RWPE2 (cell line): Measurements from ENCODE around the gene ARSD.
"Not testable (repeated sequence)": the region's sequence is repeated elsewhere in the genome, so short reads cannot be mapped to it uniquely, and the experiment has no call there.

ENCODE experiments used
- ATAC-seq: fragments of 200-7000 bp; cut with Tn5 transposase; 3 replicates; pipeline ENCODE4 v1.9.1; 2021; ENCODE audit warnings: low read depth
- DNase-seq: peaks from one replicate; pipeline ENCODE4 v3.0.0-alpha.2; 2020; ENCODE audit warnings: low spot score
- H3K27ac ChIP-seq: fragments of 450-650 bp; 2 replicates; pipeline ENCODE4 v1.5.1; 2017; ENCODE audit warnings: mild to moderate bottlenecking; ENCODE audit not compliant: poor library complexity, severe bottlenecking
- H3K27me3 ChIP-seq: fragments of 250-450 bp; sonication (Bioruptor Pico); 2 replicates; pipeline ENCODE4 v1.5.1; 2021; ENCODE audit warnings: mild to moderate bottlenecking, moderate library complexity; ENCODE audit not compliant: insufficient read depth, poor library complexity, severe bottlenecking
- H3K36me3 ChIP-seq: fragments of 250-450 bp; sonication (Bioruptor Pico); 2 replicates; pipeline ENCODE4 v1.5.1; 2020; ENCODE audit warnings: low read depth, mild to moderate bottlenecking, moderate library complexity
- H3K4me1 ChIP-seq: fragments of 250-450 bp; sonication (Bioruptor Pico); 2 replicates; pipeline ENCODE4 v1.5.1; 2021; ENCODE audit warnings: mild to moderate bottlenecking, moderate library complexity; ENCODE audit not compliant: insufficient read depth, poor library complexity, severe bottlenecking
- H3K4me3 ChIP-seq: fragments of 250-450 bp; sonication (Bioruptor Pico); 2 replicates; pipeline ENCODE4 v1.5.1; 2021; ENCODE audit warnings: mild to moderate bottlenecking, moderate library complexity; ENCODE audit not compliant: severe bottlenecking
- H3K9me3 ChIP-seq: fragments of 250-450 bp; sonication (Bioruptor Pico); 2 replicates; pipeline ENCODE4 v1.5.1; 2021; ENCODE audit warnings: mild to moderate bottlenecking, moderate library complexity; ENCODE audit not compliant: severe bottlenecking
- TF ChIP-seq, protein P1 (sequence below): fragments of 450-650 bp; IDR thresholded peaks from one replicate; pipeline ENCODE4 v1.5.1; 2017; ENCODE audit warnings: mild to moderate bottlenecking, moderate library complexity; ENCODE audit not compliant: poor library complexity, severe bottlenecking

Gene ARSD

GRCh38 chrX:2928583-2929434 lies at the start of gene ARSD:
TSS of gene ARSD (minus strand) at chrX:2929339. CDS start at chrX:2929275, 64 bp downstream.
- TF ChIP-seq, protein P1, sequence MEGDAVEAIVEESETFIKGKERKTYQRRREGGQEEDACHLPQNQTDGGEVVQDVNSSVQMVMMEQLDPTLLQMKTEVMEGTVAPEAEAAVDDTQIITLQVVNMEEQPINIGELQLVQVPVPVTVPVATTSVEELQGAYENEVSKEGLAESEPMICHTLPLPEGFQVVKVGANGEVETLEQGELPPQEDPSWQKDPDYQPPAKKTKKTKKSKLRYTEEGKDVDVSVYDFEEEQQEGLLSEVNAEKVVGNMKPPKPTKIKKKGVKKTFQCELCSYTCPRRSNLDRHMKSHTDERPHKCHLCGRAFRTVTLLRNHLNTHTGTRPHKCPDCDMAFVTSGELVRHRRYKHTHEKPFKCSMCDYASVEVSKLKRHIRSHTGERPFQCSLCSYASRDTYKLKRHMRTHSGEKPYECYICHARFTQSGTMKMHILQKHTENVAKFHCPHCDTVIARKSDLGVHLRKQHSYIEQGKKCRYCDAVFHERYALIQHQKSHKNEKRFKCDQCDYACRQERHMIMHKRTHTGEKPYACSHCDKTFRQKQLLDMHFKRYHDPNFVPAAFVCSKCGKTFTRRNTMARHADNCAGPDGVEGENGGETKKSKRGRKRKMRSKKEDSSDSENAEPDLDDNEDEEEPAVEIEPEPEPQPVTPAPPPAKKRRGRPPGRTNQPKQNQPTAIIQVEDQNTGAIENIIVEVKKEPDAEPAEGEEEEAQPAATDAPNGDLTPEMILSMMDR = no peak
- H3K9me3 ChIP-seq = no peaks in the 10 kb centered on the region
- no peaks in the 10 kb centered on the region for H3K4me1 ChIP-seq
- peak within 1 kb of the TSS; percentile 49 for H3K27ac ChIP-seq
- DNase-seq (peak; percentile 71), ATAC-seq (peak; percentile 88)
- H3K36me3 ChIP-seq = no peaks in the 10 kb centered on the region
- H3K4me3 ChIP-seq = peak within 1 kb of the TSS; percentile 65
- no peaks in the 10 kb centered on the region for H3K27me3 ChIP-seq

DNA sequence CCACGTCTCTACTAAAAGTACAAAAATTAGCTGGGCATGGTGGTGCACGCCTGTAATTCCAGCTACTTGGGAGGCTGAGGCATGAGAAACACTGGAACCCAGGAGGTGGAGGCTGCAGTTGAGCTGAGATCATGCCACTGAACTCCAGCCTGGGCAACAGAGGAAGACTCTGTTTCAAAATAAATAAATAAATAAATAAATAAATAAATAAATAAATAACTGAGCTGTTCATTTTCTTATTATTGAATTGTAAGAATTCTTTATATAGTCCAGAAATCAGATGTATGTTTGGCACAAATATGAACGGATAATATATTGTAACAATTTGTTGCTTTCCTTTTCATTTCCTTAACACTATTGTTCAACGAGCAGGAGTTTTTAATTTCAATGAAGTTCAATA lies 49.5 kb upstream of the ARSD start:
- ATAC-seq, H3K4me3 ChIP-seq, H3K9me3 ChIP-seq, H3K27me3 ChIP-seq, H3K4me1 ChIP-seq, H3K27ac ChIP-seq, H3K36me3 ChIP-seq, DNase-seq: not testable (repeated sequence)

- TF ChIP-seq, protein P1 = no peak
- ATAC-seq = no peak
- DNase-seq = no peak
These were observed 45.8 kb upstream of the ARSD start for GRCh38 chrX:2974961-2975360.

GRCh38 chrX:2972391-2972790 lies 43.3 kb upstream of the ARSD start:
- H3K27me3 ChIP-seq = no peaks in the 10 kb centered on the region
- no peak for ATAC-seq
- no peaks in the 10 kb centered on the region for H3K9me3 ChIP-seq
- H3K4me1 ChIP-seq = no peaks in the 10 kb centered on the region
- TF ChIP-seq, protein P1 = no peak
- no peak overlapping the region for H3K27ac ChIP-seq
- no peak overlapping the region for H3K4me3 ChIP-seq
- no peak for DNase-seq
- H3K36me3 ChIP-seq = no peaks in the 10 kb centered on the region

More at GRCh38 chrX:2974961-2975360, 45.8 kb upstream of the ARSD start:
- Histone ChIP-seq H3K36me3 (no peaks in the 10 kb centered on the region), H3K27ac (no peak overlapping the region), H3K27me3 (no peaks in the 10 kb centered on the region), H3K4me1 (no peaks in the 10 kb centered on the region), H3K4me3 (no peak overlapping the region), H3K9me3 (no peaks in the 10 kb centered on the region)

DNA sequence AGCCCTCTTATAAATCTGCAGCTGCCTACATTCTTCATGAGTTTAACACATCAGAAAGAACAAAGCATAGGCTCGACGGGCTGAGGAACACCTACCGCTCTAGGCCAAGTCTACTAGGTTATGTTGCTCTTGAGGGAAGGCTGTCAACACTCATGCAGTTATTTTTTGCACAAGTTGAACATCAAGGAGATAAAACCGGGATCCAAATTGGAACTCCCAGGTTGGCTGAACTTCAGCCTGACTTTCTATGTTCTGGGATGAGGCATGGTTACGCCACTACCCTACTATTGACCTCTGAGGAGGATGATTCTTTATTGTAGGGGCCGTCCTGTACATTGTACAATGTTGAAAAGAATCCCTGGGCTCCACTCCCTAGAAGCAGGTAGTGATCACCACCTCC lies 39.9 kb upstream of the ARSD start:
- ATAC-seq (no peak), DNase-seq (no peak)
- Histone ChIP-seq H3K36me3 (no peaks in the 10 kb centered on the region), H3K9me3 (no peaks in the 10 kb centered on the region), H3K4me3 (no peak overlapping the region), H3K27me3 (no peaks in the 10 kb centered on the region), H3K27ac (no peak overlapping the region), H3K4me1 (no peaks in the 10 kb centered on the region)
- TF ChIP-seq, protein P1 = no peak
